ENCODE data around the gene APOL2. TPM values are rescaled to one million over a fixed set of nuclear protein-coding genes. Genes with fewer than 3 reads are reported as not detected.
"Not testable (repeated sequence)": the region's sequence is repeated elsewhere in the genome, so short reads cannot be mapped to it uniquely, and the experiment has no call there.

APOL2 gene
- total RNA-seq, 1 donor from 2014 or later, result 60.9 TPM

DNA sequence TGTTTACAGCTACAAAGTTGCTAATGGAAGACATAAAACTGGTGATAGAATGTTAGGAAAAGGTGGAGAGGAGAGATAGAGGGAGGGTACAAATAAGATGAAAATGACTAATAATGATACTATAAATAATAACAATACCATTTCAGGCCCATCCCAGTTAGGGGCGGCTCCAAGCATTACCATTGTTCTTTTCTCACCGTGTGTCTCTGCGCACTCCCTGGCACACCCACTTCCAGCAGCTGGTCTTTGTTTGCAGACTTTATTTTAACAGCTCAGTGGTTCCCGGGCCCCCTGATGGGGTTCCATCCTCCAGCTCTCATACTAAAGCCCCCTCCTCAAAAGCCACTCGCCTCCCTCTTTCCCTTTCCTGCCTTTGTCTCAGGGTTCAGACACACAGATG is 38.3 kb downstream of the APOL2 start:
- not testable (repeated sequence) for DNase-seq (ENCODE audit: low read depth, low spot score)

- no peak for DNase-seq (ENCODE audit: low read depth, low spot score)
These were observed 40.3 kb downstream of the APOL2 start for GRCh38 chr22:36199001-36199551.

GRCh38 chr22:36198536-36198935 is 40.8 kb downstream of the APOL2 start:
- DNase-seq (ENCODE audit: low read depth, low spot score), result no peak

GRCh38 chr22:36197514-36198146 is 41.7 kb downstream of the APOL2 start:
- DNase-seq (ENCODE audit: low read depth, low spot score), result no peak

- DNase-seq (ENCODE audit: low read depth, low spot score), result peak; percentile 40
These were observed 42.3 kb downstream of the APOL2 start for GRCh38 chr22:36197065-36197440.

- no peak for DNase-seq (ENCODE audit: low read depth, low spot score)
These were observed 42.9 kb downstream of the APOL2 start for GRCh38 chr22:36196254-36197064.

GRCh38 chr22:36194971-36195370 is 44.4 kb downstream of the APOL2 start:
- peak; percentile 39 for DNase-seq (ENCODE audit: low read depth, low spot score)

GRCh38 chr22:36194385-36194784 is 44.9 kb downstream of the APOL2 start:
- DNase-seq (ENCODE audit: low read depth, low spot score), result no peak

DNA sequence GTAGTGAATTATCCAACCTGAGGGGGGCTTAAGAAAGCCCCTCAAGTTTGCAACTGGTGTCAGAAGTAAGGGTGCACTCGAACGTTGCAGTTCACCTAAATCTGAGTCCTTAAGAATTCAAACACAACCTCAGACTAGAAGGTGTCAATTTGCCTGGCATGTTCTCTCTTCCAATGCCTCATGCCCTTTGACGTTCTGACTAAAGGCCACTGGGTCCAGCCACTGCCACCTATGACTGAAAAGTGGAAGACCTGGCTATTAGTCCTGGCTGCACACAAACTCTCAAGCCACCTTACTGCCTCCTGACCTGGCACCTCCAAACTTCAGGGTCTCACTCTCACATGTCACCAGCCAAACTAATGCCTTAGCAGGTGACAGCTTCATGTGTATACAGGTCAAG is 45.8 kb downstream of the APOL2 start:
- DNase-seq (ENCODE audit: low read depth, low spot score), result no peak

GRCh38 chr22:36193171-36193570 is 46.2 kb downstream of the APOL2 start:
- no peak for DNase-seq (ENCODE audit: low read depth, low spot score)

- DNase-seq (ENCODE audit: low read depth, low spot score), result no peak
These were observed 46.8 kb downstream of the APOL2 start for GRCh38 chr22:36192542-36192941.

GRCh38 chr22:36191106-36191836 is 48.1 kb downstream of the APOL2 start:
- DNase-seq (ENCODE audit: low read depth, low spot score), result no peak

- DNase-seq (ENCODE audit: low read depth, low spot score), result not testable (repeated sequence)
These were observed 51.5 kb downstream of the APOL2 start for GRCh38 chr22:36187862-36188261.

DNA sequence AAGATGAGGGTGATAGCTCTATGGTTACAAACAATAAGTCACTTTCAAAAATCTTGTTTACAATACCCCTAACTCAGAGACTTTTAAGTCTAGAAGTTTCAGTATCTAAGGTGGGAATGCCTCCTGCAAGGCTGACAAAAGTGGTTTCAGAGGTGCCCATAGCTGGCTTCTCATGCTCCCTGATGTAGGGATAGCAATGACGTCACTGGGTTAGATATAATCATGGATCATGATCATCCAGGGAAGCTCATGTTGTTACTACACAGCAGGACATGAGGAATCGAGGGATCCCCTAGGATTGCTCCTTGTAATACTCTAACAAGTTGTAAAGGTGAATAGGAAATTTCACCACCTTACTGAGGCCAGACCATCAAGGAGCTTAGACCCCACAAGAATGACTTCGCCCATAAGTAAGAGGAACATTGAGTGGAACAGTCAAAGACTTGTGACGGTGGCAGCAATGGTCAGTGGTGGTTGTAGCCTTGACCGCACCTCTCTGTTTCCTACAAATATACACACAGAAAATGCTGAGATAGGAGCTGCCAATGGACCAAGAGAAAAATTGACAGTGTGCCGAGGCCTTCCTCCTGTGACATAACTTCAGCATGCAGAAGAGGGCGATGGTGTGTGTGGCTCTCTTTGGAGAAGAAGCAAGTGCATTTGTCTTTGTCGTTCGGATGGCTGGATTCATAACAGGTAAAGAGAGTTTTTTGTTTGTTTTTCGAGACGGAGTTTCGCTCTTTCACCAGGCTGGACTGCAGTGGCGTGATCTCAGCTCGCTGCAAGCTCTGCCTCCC is 53.3 kb downstream of the APOL2 start:
- no peak for DNase-seq (ENCODE audit: low read depth, low spot score)

DNA sequence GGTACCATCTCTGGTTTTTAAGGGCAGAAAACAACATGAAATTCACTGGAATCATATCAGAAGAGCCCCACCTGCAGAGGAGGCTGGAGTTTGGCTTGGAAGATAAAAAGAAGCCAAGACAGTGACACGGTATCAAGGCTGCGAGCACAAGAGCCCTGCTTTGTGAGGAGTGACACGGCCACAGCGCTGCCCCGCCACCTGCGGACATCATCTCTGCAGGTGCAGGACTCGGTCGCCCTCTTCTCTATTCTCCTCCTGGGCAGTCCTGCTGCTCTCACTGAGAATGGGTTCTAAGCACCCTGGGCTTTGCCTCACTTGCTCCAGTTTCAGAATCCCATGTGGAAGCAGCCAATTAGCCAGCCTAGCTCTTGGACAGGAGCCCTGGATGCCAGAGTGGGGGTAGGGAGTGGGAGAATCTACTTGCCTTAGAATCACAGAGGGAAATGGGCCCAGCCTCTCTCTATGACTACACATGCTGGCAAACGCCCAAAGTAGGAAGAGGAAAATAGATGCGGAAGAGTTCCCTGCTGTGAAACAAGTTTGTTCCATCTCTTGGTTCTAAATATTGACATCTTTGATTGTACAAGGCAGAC is 54.8 kb downstream of the APOL2 start:
- DNase-seq (ENCODE audit: low read depth, low spot score), result no peak

GRCh38 chr22:36183446-36183845 is 55.9 kb downstream of the APOL2 start:
- DNase-seq (ENCODE audit: low read depth, low spot score), result no peak

- DNase-seq (ENCODE audit: low read depth, low spot score), result no peak
These were observed 56.5 kb downstream of the APOL2 start for GRCh38 chr22:36182857-36183256.

DNA sequence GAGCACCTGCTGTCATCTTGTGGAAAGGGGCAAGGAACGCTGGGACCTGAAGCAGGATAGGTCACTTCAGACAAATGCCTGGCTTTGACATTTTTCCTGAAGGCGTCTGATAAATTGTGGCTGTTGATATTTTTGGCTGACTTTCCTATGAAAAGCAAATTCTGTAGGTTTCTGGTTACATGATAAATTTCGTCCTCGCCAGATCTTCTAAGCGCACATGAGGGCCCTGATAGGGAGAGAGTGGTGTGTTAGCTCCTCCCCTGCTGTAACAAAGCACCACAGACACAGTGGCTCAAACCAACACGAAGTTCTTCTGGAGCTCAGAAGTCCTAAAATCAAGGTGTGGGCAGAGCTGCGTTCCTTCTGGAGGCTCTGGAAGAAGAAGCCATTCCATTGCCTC is 57.3 kb downstream of the APOL2 start:
- DNase-seq (ENCODE audit: low read depth, low spot score), result no peak

DNA sequence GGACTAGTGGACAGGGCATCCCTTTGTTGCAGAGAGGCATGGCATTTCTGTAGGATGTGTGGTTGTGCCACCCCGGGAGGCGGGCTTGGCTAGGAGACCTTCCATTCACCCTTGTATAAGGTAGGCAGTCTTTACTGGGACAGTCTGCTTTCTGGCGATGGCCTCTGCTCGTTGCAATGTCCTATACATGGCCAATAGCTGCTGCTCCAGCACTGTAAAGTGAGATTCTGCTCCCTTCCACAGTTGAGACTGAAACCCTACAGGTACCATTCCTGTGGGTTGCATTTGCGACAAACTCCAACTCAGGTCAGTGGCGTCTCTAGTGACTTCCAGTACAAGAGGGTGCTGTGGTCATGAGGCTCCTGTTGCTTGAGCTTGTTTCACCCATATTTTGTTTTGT is 58.4 kb downstream of the APOL2 start:
- DNase-seq (ENCODE audit: low read depth, low spot score), result no peak

- DNase-seq (ENCODE audit: low read depth, low spot score), result peak; percentile 33
These were observed 59.1 kb downstream of the APOL2 start for GRCh38 chr22:36180038-36180880.
